ENCODE results near the gene GPAT3. TPM values are rescaled to one million over a fixed set of nuclear protein-coding genes. Genes with fewer than 3 reads are reported as not detected.
"Not testable (repeated sequence)": the region's sequence is repeated elsewhere in the genome, so short reads cannot be mapped to it uniquely, and the experiment has no call there.

GPAT3 gene
- 1 to 10 TPM; 4.1 to 4.2 TPM for total RNA-seq

GRCh38 chr4:83535520-83536361 lies at the start of gene GPAT3:
Gene GPAT3 (plus strand): TSS chr4:83536108. CDS start chr4:83536623, 515 bp downstream.
- CTCF ChIA-PET = interaction anchor here (0.6 to 1.9 kb wide), 4 partner anchors 9 to 37 kb away, joined by 3 to 6 read pairs (median 4); no protein-coding TSS in a partner anchor
- DNase-seq = peak; percentile 62
- POLR2A ChIA-PET = no interaction called here
- peak within 1 kb of the TSS; percentile 76 for H3K4me3 Mint-ChIP-seq
- peaks cover 19% of the 10 kb centered on the region for H3K4me1 Mint-ChIP-seq
- H3K36me3 Mint-ChIP-seq (ENCODE audit: low read depth) = no peaks in the 10 kb centered on the region
- H3K27ac Mint-ChIP-seq = peak within 1 kb of the TSS; percentile 39
- peaks cover 60% of the 10 kb centered on the region for H3K27me3 Mint-ChIP-seq
- no peaks in the 10 kb centered on the region for H3K9me3 Mint-ChIP-seq

- ChIA-PET CTCF (interaction anchor here (0.6 to 1.6 kb wide), 2 partner anchors 14 to 18 kb away, joined by 3 to 4 read pairs; no protein-coding TSS in a partner anchor), POLR2A (no interaction called here)
- Mint-ChIP-seq H3K4me3 (no peak overlapping the region), H3K36me3 (ENCODE audit: low read depth) (no peaks in the 10 kb centered on the region), H3K27me3 (peaks cover 2% of the 10 kb centered on the region), H3K4me1 (peaks cover 30% of the 10 kb centered on the region), H3K9me3 (no peaks in the 10 kb centered on the region), H3K27ac (no peak overlapping the region)
- DNase-seq = no peak
Observed at GRCh38 chr4:83486457-83487129, 49.3 kb upstream of the GPAT3 start.

DNA sequence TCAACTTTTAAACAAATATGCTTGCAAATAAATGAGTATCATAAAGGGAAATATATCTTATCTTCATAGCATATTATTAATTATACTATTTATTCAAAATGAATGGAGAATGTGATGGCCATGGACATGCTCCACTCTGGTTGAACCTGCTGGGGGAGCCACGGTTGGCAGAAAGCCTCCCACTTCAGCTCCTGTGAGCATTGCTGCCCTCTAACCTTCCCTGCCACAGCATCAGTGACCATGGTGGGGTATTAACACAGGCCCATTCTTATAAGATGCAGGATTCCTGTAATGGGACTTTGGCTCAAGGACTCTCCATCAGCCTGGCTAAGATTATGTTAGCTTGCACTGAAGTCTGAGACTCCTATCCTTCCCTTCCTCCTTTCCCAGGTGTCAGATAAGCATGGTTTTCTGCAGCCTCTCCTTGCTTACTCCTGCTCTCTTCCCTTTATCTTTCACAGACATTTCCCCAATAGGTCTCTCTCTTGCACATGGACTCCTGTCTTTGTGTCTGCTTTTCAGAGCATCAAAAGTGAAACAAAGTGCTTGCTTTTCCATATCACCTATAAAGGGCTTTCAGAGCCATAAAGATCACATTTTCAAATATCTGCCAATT lies 46.1 kb upstream of the GPAT3 start:
- no peaks in the 10 kb centered on the region for H3K9me3 Mint-ChIP-seq
- POLR2A ChIA-PET = no interaction called here

GRCh38 chr4:83490876-83491450 lies 44.9 kb upstream of the GPAT3 start:
- H3K36me3 Mint-ChIP-seq (ENCODE audit: low read depth) = no peaks in the 10 kb centered on the region
- H3K27me3 Mint-ChIP-seq = peaks cover 2% of the 10 kb centered on the region
- peaks cover 12% of the 10 kb centered on the region for H3K4me1 Mint-ChIP-seq
- no peak overlapping the region for H3K27ac Mint-ChIP-seq
- no peaks in the 10 kb centered on the region for H3K9me3 Mint-ChIP-seq
- POLR2A ChIA-PET = interaction anchor here (0.5 kb wide), 1 partner anchor 207 kb away, joined by 3 read pairs; the partner anchor contains the start of gene COQ2
- H3K4me3 Mint-ChIP-seq = no peak overlapping the region
- CTCF ChIA-PET = interaction anchor here (0.7 to 1.0 kb wide), 2 partner anchors 66 to 138 kb away, joined by 3 read pairs; no protein-coding TSS in a partner anchor
- peak; percentile 33 for DNase-seq

More for the DNA sequence above, 46.1 kb upstream of the GPAT3 start:
- H3K4me3 Mint-ChIP-seq = no peak overlapping the region
- no peaks in the 10 kb centered on the region for H3K36me3 Mint-ChIP-seq (ENCODE audit: low read depth)
- CTCF ChIA-PET = interaction anchor here (1.1 kb wide), 1 partner anchor 11 kb away, joined by 4 read pairs; no protein-coding TSS in a partner anchor
- H3K27ac Mint-ChIP-seq = no peak overlapping the region
- no peak for DNase-seq
- H3K4me1 Mint-ChIP-seq = peaks cover 16% of the 10 kb centered on the region
- H3K27me3 Mint-ChIP-seq = peaks cover 2% of the 10 kb centered on the region

- POLR2A ChIA-PET, H3K4me3 Mint-ChIP-seq: not testable (repeated sequence)
- CTCF ChIA-PET = interaction anchor here (0.6 kb wide), 1 partner anchor 158 kb away, joined by 4 read pairs; no protein-coding TSS in a partner anchor
Observed at GRCh38 chr4:83496085-83496917, 39.6 kb upstream of the GPAT3 start.

GRCh38 chr4:83498187-83498586 lies 37.7 kb upstream of the GPAT3 start:
- ChIA-PET POLR2A (no interaction called here), CTCF (interaction anchor here (1.0 to 4.1 kb wide), 3 partner anchors 12 to 38 kb away, joined by 3 to 34 read pairs (median 3); partner anchors contain the start of gene GPAT3)
- no peaks in the 10 kb centered on the region for H3K36me3 Mint-ChIP-seq (ENCODE audit: low read depth)
- no peaks in the 10 kb centered on the region for H3K4me1 Mint-ChIP-seq
- no peak for DNase-seq
- no peak overlapping the region for H3K27ac Mint-ChIP-seq
- H3K9me3 Mint-ChIP-seq = no peaks in the 10 kb centered on the region
- no peak overlapping the region for H3K4me3 Mint-ChIP-seq
- no peaks in the 10 kb centered on the region for H3K27me3 Mint-ChIP-seq

More at GRCh38 chr4:83496085-83496917, 39.6 kb upstream of the GPAT3 start:
- not testable (repeated sequence) for H3K9me3 Mint-ChIP-seq; H3K27ac Mint-ChIP-seq; H3K27me3 Mint-ChIP-seq; DNase-seq; H3K36me3 Mint-ChIP-seq (ENCODE audit: low read depth); H3K4me1 Mint-ChIP-seq

- H3K9me3 Mint-ChIP-seq; H3K27me3 Mint-ChIP-seq; H3K36me3 Mint-ChIP-seq (ENCODE audit: low read depth); H3K4me3 Mint-ChIP-seq; DNase-seq; POLR2A ChIA-PET: not testable (repeated sequence)
- CTCF ChIA-PET = interaction anchor here (1.4 kb wide), 1 partner anchor 12 kb away, joined by 4 read pairs; no protein-coding TSS in a partner anchor
- Mint-ChIP-seq H3K4me1 (peaks cover 11% of the 10 kb centered on the region), H3K27ac (peak overlapping the region; percentile 19)
Observed at GRCh38 chr4:83501671-83502070, 34.2 kb upstream of the GPAT3 start.

DNA sequence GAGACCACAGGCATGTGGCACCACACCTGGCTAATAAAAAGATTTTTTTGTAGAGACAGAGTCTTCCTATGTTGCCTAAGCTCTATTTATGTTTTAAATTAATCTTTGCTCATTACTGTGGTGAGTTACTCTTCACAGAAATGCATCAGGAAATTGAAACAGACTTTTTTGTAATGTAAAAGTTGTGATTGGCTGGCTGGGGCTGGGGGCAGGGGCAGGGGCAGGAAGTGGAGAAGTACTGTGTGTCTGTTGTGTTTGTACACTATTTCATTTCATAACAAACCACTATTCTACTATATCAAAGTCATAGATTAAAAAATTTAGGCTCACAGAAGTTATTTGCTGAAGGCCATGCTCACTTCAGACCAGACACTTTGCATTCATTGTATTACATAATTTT lies 31.9 kb upstream of the GPAT3 start:
- POLR2A ChIA-PET = no interaction called here
- H3K27me3 Mint-ChIP-seq = no peaks in the 10 kb centered on the region
- peak; percentile 33 for DNase-seq
- peak overlapping the region; percentile 77 for H3K27ac Mint-ChIP-seq
- H3K4me1 Mint-ChIP-seq = peaks cover 11% of the 10 kb centered on the region
- no peak overlapping the region for H3K4me3 Mint-ChIP-seq
- no peaks in the 10 kb centered on the region for H3K9me3 Mint-ChIP-seq
- CTCF ChIA-PET = no interaction called here
- peaks cover 4% of the 10 kb centered on the region for H3K36me3 Mint-ChIP-seq (ENCODE audit: low read depth)

GRCh38 chr4:83504503-83504902 lies 31.4 kb upstream of the GPAT3 start:
- Mint-ChIP-seq H3K9me3 (no peaks in the 10 kb centered on the region), H3K4me1 (peaks cover 11% of the 10 kb centered on the region), H3K27me3 (no peaks in the 10 kb centered on the region), H3K36me3 (ENCODE audit: low read depth) (peaks cover 4% of the 10 kb centered on the region), H3K27ac (peak overlapping the region; percentile 77), H3K4me3 (no peak overlapping the region)
- no peak for DNase-seq
- ChIA-PET POLR2A (no interaction called here), CTCF (interaction anchor here (0.6 kb wide), 2 partner anchors 17 to 141 kb away, joined by 3 read pairs; no protein-coding TSS in a partner anchor)

GRCh38 chr4:83504996-83505395 lies 30.9 kb upstream of the GPAT3 start:
- Mint-ChIP-seq H3K27me3 (no peaks in the 10 kb centered on the region), H3K36me3 (ENCODE audit: low read depth) (peaks cover 4% of the 10 kb centered on the region), H3K27ac (peak overlapping the region; percentile 77), H3K9me3 (no peaks in the 10 kb centered on the region), H3K4me1 (peaks cover 11% of the 10 kb centered on the region), H3K4me3 (no peak overlapping the region)
- POLR2A ChIA-PET = no interaction called here
- CTCF ChIA-PET = interaction anchor here (0.6 kb wide), 1 partner anchor 18 kb away, joined by 3 read pairs; no protein-coding TSS in a partner anchor
- no peak for DNase-seq

DNA sequence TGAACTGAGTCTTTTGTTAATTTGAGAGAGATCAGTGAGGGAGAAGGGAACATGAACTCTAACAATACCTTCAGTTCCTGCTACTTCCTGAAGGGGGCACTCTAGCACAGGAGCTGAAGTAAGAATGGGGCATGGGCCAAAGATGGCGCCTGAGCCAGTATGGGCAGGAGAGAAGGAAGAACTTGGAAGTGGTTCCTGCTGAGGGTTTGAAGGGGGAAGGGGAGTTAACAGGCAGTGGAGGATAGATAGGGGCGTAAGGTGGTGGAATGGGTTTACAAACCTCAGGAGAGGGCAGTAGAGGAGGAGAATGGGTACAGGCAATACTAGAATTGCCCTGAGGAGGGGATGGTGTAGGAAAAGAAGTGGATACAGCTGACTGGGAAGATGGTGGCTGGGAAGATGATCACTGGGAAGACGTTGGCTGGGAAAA lies 26.7 kb upstream of the GPAT3 start:
- POLR2A ChIA-PET; H3K9me3 Mint-ChIP-seq; H3K4me3 Mint-ChIP-seq; H3K27me3 Mint-ChIP-seq; H3K4me1 Mint-ChIP-seq; H3K36me3 Mint-ChIP-seq (ENCODE audit: low read depth); H3K27ac Mint-ChIP-seq: not testable (repeated sequence)
- CTCF ChIA-PET = interaction anchor here (1.0 to 4.0 kb wide), 10 partner anchors 10 to 403 kb away, joined by 3 to 34 read pairs (median 5); no protein-coding TSS in a partner anchor
- DNase-seq = peak; percentile 67

All from activated CD4-positive, alpha-beta T cell treated with anti-CD3 and anti-CD28 coated beads, Interleukin-2, amount 10 ng/mL, durations not matched to agents 7 days and 5 days (primary cell).